Esophagus (tissue), 2 donors: ENCODE data around the gene EXOG. TPM values are rescaled to one million over a fixed set of nuclear protein-coding genes. Genes with fewer than 3 reads are reported as not detected.

Experiments used
- H3K27ac ChIP-seq, 2 donors: one replicate each; pipeline ENCODE4 v1.5.1; 2013; ENCODE audit warnings: low read depth in 2 of 2, mild to moderate bottlenecking in 2 of 2, inconsistent platforms in 1 of 2, low read length in 1 of 2, moderate library complexity in 1 of 2
- H3K27me3 ChIP-seq, 2 donors: one replicate each; pipeline ENCODE4 v1.6.1; 2013; ENCODE audit warnings: low read length in 2 of 2, control low read depth in 1 of 2, mild to moderate bottlenecking in 1 of 2; ENCODE audit not compliant: insufficient read depth in 2 of 2, control insufficient read depth in 1 of 2
- H3K36me3 ChIP-seq, 2 donors: one replicate each; pipeline ENCODE4 v1.6.1; 2013; ENCODE audit warnings: low read length in 1 of 2; ENCODE audit not compliant: control insufficient read depth in 2 of 2, insufficient read depth in 2 of 2
- H3K4me1 ChIP-seq, 2 donors: one replicate each; pipeline ENCODE4 v1.6.1; 2013; ENCODE audit warnings: low read length in 1 of 2; ENCODE audit not compliant: control insufficient read depth in 2 of 2, insufficient read depth in 2 of 2
- H3K4me3 ChIP-seq, 2 donors: one replicate each; pipeline ENCODE4 v1.5.1; 2013; ENCODE audit warnings: low read length in 2 of 2, mild to moderate bottlenecking in 2 of 2, low read depth in 1 of 2, moderate library complexity in 1 of 2
- H3K9me3 ChIP-seq, 2 donors: one replicate each; pipeline ENCODE4 v1.6.1; 2013; ENCODE audit warnings: mild to moderate bottlenecking in 2 of 2, low read depth in 1 of 2, low read length in 1 of 2, moderate library complexity in 1 of 2; ENCODE audit not compliant: control insufficient read depth in 2 of 2, insufficient read depth in 1 of 2
- WGBS, 2 donors: extraction: QIAGEN DNeasy Blood & Tissue Kit; methylation state at CpG; one replicate each; pipeline ENCODE4 v1.1.7; 2013; 5-methylcytosine and 5-hydroxymethylcytosine counted together
- polyA plus RNA-seq, 2 donors: library from polyadenylated mRNA; stranded (reverse); fragments of 200-250 nt; gene quantifications; one replicate each; pipeline ENCODE4 v1.2.3, GENCODE V29; 2013
- donor health status: healthy with polysubstance abuse.
- donor health status: Bipolar disorder and iron deficiency.

Gene EXOG
- polyA plus RNA-seq, 2 donors, result 2.4 to 4.1 TPM

GRCh38 chr3:38472342-38472741 is 23.8 kb upstream of the EXOG start:
- Histone ChIP-seq H3K27me3 (no peaks in the 10 kb centered on the region), H3K4me1 (peaks cover 0 to 6% of the 10 kb centered on the region in 2 donors), H3K36me3 (no peaks in the 10 kb centered on the region), H3K27ac (no peak overlapping the region), H3K4me3 (no peak overlapping the region), H3K9me3 (no peaks in the 10 kb centered on the region)
- 98 to 100% methylated on average over 1 of the region's 1 CpG for WGBS, 2 donors

DNA sequence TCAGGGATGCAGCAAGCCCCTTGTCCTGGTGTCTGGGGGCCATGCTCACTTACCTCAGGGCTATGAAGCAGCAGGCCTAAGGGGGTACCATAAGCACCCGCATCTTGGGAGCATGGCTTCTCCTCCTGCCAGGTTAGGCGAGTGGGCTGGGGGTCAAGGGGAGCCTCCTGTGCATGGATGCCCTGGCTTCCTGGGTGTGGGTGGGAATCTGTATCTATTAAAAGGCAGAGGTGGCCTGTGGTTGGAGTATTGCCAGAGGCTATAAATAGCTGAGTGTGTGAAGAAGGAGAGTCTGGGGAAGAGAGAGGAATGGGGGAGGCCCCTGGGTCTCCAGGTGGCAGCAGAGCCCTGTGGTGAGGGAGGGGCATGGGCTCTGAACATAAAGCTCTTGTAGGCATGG is 22.9 kb upstream of the EXOG start:
- Histone ChIP-seq H3K27me3 (no peaks in the 10 kb centered on the region), H3K9me3 (no peaks in the 10 kb centered on the region), H3K27ac (no peak overlapping the region), H3K4me1 (peaks cover 0 to 6% of the 10 kb centered on the region in 2 donors), H3K4me3 (no peak overlapping the region), H3K36me3 (peaks cover 0 to 6% of the 10 kb centered on the region in 2 donors)
- WGBS, 2 donors, result 91 to 97% methylated on average over 2 of the region's 2 CpGs

GRCh38 chr3:38474928-38475605 is 21.1 kb upstream of the EXOG start:
- H3K4me1 ChIP-seq, result peaks cover 0 to 7% of the 10 kb centered on the region in 2 donors
- H3K9me3 ChIP-seq, result no peaks in the 10 kb centered on the region
- WGBS, 2 donors, result 89 to 92% methylated on average over 7 of the region's 7 CpGs

DNA sequence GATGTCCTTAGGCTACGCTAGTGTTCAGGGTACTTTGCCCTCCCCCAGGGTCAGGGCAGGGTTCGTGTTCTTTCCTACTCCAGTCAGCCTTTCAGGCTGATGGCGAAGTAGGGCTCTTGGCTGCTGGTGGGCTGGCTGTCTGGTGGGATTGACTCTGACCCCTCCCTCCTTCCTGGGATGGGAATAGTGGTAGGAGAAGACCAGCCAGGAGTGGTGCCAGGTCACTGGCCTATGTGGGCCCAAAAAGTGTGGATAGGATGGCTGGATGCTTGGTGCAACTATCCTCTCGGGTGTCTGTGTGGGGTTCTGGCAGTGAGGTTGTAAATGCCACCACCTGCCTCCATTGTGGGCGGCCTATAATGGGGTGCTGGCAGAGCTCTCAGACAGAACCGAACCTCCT is 20.4 kb upstream of the EXOG start:
- H3K27me3 ChIP-seq, result no peaks in the 10 kb centered on the region
- 91 to 93% methylated on average over 6 of the region's 6 CpGs for whole genome bisulfite sequencing, 2 donors
- H3K36me3 ChIP-seq, result peaks cover 0 to 11% of the 10 kb centered on the region in 2 donors
- H3K4me3 ChIP-seq, result no peak overlapping the region
- no peaks in the 10 kb centered on the region for H3K9me3 ChIP-seq
- no peak overlapping the region for H3K27ac ChIP-seq
- H3K4me1 ChIP-seq, result peaks cover 0 to 7% of the 10 kb centered on the region in 2 donors

More at GRCh38 chr3:38474928-38475605, 21.1 kb upstream of the EXOG start:
- Histone ChIP-seq H3K4me3 (no peak overlapping the region), H3K27ac (no peak overlapping the region), H3K36me3 (peaks cover 0 to 11% of the 10 kb centered on the region in 2 donors), H3K27me3 (no peaks in the 10 kb centered on the region)

GRCh38 chr3:38476157-38476756 is 19.9 kb upstream of the EXOG start:
- WGBS, 2 donors, result 60 to 79% methylated on average over 5 of the region's 5 CpGs
- H3K27ac ChIP-seq, result no peak overlapping the region
- H3K9me3 ChIP-seq, result no peaks in the 10 kb centered on the region
- H3K36me3 ChIP-seq, result peaks cover 5 to 11% of the 10 kb centered on the region in 2 donors
- no peaks in the 10 kb centered on the region for H3K27me3 ChIP-seq
- no peak overlapping the region for H3K4me3 ChIP-seq
- peaks cover 0 to 7% of the 10 kb centered on the region in 2 donors for H3K4me1 ChIP-seq

DNA sequence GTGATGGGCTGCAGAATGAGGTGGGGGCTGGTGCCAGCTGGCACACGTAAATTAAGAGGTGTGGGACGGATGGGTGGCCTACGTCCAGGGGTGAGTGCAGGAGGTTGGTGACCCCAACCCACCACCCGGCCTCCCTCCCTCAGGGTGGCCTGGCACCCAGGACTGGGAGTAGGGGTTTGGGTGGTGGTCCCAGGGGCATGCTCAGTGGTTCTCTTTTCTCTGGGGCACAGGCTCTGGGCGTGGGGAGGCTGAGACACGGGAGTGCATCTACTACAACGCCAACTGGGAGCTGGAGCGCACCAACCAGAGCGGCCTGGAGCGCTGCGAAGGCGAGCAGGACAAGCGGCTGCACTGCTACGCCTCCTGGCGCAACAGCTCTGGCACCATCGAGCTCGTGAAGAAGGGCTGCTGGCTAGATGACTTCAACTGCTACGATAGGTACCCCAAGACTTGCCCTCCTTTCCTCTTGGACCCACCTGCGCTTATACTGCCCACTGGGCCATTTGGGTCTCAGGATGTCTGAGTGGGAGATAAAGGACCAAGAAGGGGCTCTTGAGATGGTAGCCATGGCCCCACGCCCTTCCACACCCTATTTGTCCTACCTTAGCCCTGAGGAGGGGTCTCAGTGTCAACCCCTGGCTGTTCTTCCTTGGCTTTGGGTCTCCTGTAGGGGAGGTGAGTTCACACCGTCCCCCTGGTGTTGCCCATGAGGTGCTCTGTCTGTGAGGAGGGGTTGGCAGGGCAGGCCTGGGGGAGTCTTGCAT is 18.9 kb upstream of the EXOG start:
- no peak overlapping the region for H3K4me3 ChIP-seq
- H3K36me3 ChIP-seq, result peaks cover 8 to 15% of the 10 kb centered on the region in 2 donors
- 90% methylated on average over 21 of the region's 21 CpGs for WGBS, 2 donors

DNA sequence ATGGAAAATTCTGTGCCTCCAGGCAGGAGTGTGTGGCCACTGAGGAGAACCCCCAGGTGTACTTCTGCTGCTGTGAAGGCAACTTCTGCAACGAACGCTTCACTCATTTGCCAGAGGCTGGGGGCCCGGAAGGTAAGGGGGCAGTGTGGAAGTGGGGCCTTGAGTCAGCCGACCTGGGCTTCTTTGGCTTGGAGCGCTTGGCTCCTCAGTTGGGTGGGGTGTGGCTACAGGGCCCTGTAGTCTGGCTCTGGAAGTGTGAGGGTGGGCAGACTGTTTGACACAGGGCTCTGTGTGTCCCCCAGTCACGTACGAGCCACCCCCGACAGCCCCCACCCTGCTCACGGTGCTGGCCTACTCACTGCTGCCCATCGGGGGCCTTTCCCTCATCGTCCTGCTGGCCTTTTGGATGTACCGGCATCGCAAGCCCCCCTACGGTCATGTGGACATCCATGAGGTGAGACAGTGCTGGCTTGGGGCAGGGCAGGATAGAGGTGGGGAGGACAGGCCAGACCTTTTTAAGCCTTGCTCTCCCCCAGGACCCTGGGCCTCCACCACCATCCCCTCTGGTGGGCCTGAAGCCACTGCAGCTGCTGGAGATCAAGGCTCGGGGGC is 18.2 kb upstream of the EXOG start:
- Histone ChIP-seq H3K27me3 (no peaks in the 10 kb centered on the region), H3K4me3 (no peak overlapping the region), H3K4me1 (peaks cover 0 to 2% of the 10 kb centered on the region in 2 donors), H3K27ac (no peak overlapping the region), H3K9me3 (no peaks in the 10 kb centered on the region), H3K36me3 (peaks cover 13 to 21% of the 10 kb centered on the region in 2 donors)
- 87 to 93% methylated on average over 15 of the region's 15 CpGs for WGBS, 2 donors

More for the DNA sequence above, 18.9 kb upstream of the EXOG start:
- Histone ChIP-seq H3K27me3 (no peaks in the 10 kb centered on the region), H3K4me1 (peaks cover 0 to 4% of the 10 kb centered on the region in 2 donors), H3K9me3 (no peaks in the 10 kb centered on the region), H3K27ac (no peak overlapping the region)

DNA sequence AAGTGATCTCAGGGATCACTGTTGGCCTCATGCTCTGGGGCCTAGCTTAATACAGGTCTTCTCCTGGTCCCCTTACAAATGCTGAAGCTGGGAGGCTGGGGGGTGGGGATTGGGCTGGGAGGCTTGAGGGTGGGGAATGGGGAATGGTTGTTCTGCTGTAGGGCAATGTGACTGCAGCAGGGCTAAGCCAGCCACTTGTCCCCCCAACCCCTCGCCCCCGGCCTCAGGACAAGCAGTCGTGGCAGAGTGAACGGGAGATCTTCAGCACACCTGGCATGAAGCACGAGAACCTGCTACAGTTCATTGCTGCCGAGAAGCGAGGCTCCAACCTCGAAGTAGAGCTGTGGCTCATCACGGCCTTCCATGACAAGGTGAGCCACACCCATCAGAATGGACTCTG is 17.2 kb upstream of the EXOG start:
- Histone ChIP-seq H3K36me3 (peaks cover 13 to 23% of the 10 kb centered on the region in 2 donors), H3K27ac (no peak overlapping the region), H3K27me3 (no peaks in the 10 kb centered on the region), H3K4me3 (no peak overlapping the region), H3K9me3 (no peaks in the 10 kb centered on the region), H3K4me1 (peaks cover 0 to 2% of the 10 kb centered on the region in 2 donors)
- 83 to 86% methylated on average over 9 of the region's 9 CpGs for WGBS, 2 donors

- H3K4me3 ChIP-seq, result no peak overlapping the region
- WGBS, 2 donors, result 67 to 69% methylated on average over 10 of the region's 10 CpGs
- H3K36me3 ChIP-seq, result peaks cover 13 to 23% of the 10 kb centered on the region in 2 donors
- peaks cover 0 to 2% of the 10 kb centered on the region in 2 donors for H3K4me1 ChIP-seq
- H3K27ac ChIP-seq, result no peak overlapping the region
- H3K9me3 ChIP-seq, result no peaks in the 10 kb centered on the region
- H3K27me3 ChIP-seq, result no peaks in the 10 kb centered on the region
Observed at GRCh38 chr3:38479431-38480092, 16.6 kb upstream of the EXOG start.
